GM18858 (cell line): ENCODE measurements around the gene PCDH15.
"Not testable (repeated sequence)": the region's sequence is repeated elsewhere in the genome, so short reads cannot be mapped to it uniquely, and the experiment has no call there.

Source experiments
- ATAC-seq: cut with Tn5 transposase; IDR thresholded peaks from one replicate; pipeline ENCODE4 v1.9.1; 2021; ENCODE audit not compliant: unreplicated experiment

Gene PCDH15

GRCh38 chr10:54010337-54010933 is 790.6 kb downstream of the PCDH15 start:
- ATAC-seq, result no peak

- no peak for ATAC-seq
These were observed 791.4 kb downstream of the PCDH15 start for GRCh38 chr10:54009672-54010071.

GRCh38 chr10:54002077-54002476 is 799.0 kb downstream of the PCDH15 start:
- ATAC-seq, result no peak

- ATAC-seq, result no peak
These were observed 803.1 kb downstream of the PCDH15 start for GRCh38 chr10:53997953-53998352.

- no peak for ATAC-seq
These were observed 810.2 kb downstream of the PCDH15 start for GRCh38 chr10:53990799-53991238.

GRCh38 chr10:53983431-53983830 is 817.6 kb downstream of the PCDH15 start:
- no peak for ATAC-seq

- ATAC-seq, result no peak
These were observed 820.8 kb downstream of the PCDH15 start for GRCh38 chr10:53980210-53980609.

- ATAC-seq, result no peak
These were observed 822.7 kb downstream of the PCDH15 start for GRCh38 chr10:53978301-53978700.

- ATAC-seq, result no peak
These were observed 823.8 kb downstream of the PCDH15 start for GRCh38 chr10:53977267-53977666.

- no peak for ATAC-seq
These were observed 843.6 kb downstream of the PCDH15 start for GRCh38 chr10:53957401-53957800.

- ATAC-seq, result no peak
These were observed 845.9 kb downstream of the PCDH15 start for GRCh38 chr10:53955091-53955490.

GRCh38 chr10:53952698-53953630 is 848.1 kb downstream of the PCDH15 start:
- no peak for ATAC-seq

GRCh38 chr10:53939654-53940053 is 861.4 kb downstream of the PCDH15 start:
- ATAC-seq, result no peak

- no peak for ATAC-seq
These were observed 870.4 kb downstream of the PCDH15 start for GRCh38 chr10:53930648-53931047.

GRCh38 chr10:53924051-53924700 is 876.9 kb downstream of the PCDH15 start:
- not testable (repeated sequence) for ATAC-seq

- no peak for ATAC-seq
These were observed 882.3 kb downstream of the PCDH15 start for GRCh38 chr10:53918755-53919154.

- no peak for ATAC-seq
These were observed 891.2 kb downstream of the PCDH15 start for GRCh38 chr10:53909791-53910190.

GRCh38 chr10:53904506-53905241 is 896.4 kb downstream of the PCDH15 start:
- ATAC-seq, result no peak

GRCh38 chr10:53903756-53904155 is 897.3 kb downstream of the PCDH15 start:
- no peak for ATAC-seq

GRCh38 chr10:53899463-53900160 is 901.4 kb downstream of the PCDH15 start:
- no peak for ATAC-seq
